CD4-positive, alpha-beta T cell treated with Interleukin-12 subunit alpha and Interleukin-12 subunit beta, for 1 hour (primary cell): ENCODE results near the gene LOXL3.

Source experiments
- DNase-seq: peaks from one replicate; pipeline ENCODE4 v3.0.0-alpha.2; 2020

Gene LOXL3, protein sequence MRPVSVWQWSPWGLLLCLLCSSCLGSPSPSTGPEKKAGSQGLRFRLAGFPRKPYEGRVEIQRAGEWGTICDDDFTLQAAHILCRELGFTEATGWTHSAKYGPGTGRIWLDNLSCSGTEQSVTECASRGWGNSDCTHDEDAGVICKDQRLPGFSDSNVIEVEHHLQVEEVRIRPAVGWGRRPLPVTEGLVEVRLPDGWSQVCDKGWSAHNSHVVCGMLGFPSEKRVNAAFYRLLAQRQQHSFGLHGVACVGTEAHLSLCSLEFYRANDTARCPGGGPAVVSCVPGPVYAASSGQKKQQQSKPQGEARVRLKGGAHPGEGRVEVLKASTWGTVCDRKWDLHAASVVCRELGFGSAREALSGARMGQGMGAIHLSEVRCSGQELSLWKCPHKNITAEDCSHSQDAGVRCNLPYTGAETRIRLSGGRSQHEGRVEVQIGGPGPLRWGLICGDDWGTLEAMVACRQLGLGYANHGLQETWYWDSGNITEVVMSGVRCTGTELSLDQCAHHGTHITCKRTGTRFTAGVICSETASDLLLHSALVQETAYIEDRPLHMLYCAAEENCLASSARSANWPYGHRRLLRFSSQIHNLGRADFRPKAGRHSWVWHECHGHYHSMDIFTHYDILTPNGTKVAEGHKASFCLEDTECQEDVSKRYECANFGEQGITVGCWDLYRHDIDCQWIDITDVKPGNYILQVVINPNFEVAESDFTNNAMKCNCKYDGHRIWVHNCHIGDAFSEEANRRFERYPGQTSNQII

GRCh38 chr2:74553892-74554819 is at the start of gene LOXL3, which contains the start of gene DOK1:
LOXL3 (minus strand) TSS chr2:74553942; CDS start chr2:74552634, 1,308 bp downstream.
DOK1 (plus strand) TSS chr2:74554720; CDS start chr2:74554755, 35 bp downstream.
- peak; percentile 86 for DNase-seq

DNA sequence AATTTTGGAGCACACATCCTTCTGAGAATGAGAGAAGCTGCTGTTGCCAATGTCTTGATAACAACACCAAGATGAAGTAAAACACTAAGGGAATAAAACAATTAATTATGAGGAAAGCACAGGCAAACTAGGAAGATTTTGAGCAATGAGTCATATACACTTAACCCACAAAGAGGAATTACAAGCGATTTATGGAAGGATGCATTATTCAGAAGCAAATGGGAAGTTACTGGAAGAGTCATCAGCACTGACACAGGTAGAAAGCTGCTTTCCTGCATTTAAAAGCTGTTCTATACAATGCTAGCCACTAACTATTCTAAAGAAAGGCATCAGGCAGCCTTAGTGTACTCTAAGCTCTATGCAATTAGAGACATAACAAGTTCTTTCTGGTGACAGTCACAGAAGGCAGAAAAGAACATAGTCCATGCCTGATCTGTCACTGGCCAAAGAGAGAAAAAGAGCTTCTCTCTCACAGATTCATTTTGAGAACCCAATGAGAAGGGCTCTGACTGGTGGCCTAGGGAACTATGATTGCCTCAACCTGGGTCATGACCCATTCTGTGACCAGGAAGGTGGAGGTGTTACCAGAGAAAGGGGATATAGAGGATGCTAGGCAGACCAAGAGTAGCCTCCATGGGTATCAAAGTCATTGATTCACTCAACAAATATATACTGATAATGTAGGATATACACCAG is 49.0 kb upstream of the LOXL3 start:
- DNase-seq = no peak

DNA sequence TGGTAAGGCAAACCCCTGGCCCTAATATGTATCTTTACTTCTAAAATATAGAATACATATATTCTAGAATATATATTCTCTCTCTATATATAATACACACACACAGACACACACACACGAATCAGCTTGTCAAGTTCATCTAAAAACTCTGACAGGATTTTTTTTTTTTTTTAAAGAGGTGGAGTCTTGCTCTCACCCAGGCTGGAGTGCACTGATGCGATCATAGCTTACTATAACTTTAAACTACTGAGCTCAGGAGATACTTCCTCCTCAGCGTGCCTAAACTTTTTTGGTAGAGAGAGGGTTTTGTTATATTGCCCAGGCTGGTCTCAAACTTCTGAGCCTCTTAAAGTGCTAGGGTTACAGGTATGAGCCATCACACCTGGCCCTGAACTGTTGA is 45.9 kb upstream of the LOXL3 start:
- DNase-seq = no peak

GRCh38 chr2:74597410-74597809 is 43.7 kb upstream of the LOXL3 start:
- DNase-seq = no peak

- no peak for DNase-seq
Observed at GRCh38 chr2:74596584-74596983, 42.8 kb upstream of the LOXL3 start.

DNA sequence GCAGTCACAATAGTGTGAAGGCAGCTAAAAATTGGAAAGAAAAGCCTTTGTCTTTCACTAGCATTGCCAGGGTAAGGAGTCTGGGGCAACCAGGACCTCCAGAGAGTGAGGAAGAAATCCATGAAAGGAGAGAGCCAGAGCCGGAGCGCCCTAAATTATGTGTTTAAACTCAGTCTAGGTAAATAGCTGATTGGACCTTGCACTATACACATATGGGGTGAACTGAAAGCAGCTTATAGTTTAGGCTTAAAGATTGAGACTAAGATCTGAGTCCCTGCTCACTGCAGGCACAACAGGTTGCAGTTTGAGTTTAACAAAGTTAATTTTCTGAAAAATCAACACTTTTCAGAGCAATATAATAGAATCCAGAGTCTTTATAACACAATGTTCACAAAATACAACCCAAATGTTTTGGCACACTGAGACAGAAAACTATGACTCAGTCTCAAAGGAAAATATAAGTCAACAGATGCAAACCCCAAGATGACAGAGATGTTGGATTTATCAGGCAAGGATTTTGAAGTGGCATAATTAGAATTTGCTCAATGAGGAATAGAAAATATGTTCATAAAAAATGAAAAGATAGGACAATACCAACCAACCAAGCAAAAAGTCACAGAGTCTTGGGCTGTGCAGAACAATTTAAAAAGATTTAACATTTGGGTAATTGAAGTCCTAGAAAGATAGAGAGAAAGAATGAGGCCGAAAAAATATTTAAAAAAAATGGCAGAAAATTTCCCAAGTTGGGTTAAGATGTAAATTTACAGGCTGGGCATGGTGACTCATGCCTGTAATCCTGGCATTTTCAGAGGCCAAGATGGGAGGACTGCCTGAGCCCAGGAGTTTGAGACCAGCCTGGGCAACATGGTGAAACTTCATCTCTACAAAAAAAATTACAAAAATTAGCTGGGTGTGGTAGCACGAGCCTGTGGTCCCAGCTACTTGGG is 40.4 kb upstream of the LOXL3 start:
- DNase-seq = no peak

GRCh38 chr2:74588664-74589063 is 34.9 kb upstream of the LOXL3 start:
- no peak for DNase-seq

DNA sequence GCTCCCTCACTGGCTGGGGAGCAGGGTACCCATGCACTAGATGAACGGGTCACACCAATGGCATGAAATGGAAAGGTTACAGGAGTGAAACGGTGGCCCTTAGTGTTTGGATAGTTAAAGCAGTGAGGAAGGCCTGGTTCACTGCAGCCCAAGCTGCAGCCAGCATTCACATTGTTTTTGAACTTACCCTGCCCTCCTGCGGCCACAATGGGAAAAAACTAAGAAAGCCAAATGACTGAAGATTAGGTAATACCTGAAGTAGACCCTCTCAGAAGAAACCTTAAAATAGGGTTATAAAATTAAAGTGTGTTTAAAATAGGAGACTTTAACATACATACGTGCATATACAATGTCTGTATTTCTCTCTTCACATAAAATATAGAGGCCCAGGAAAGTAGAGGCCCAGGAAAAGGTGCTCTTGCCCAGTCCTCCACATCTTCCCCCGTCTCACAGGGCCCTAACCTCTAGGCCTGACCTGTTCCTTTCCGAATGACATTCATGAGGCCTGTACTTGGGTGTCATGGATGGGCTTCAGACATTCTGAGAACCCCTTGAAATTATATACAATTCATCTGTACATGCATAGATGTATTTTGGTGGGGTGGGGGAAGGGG is 34.0 kb upstream of the LOXL3 start:
- DNase-seq = peak; percentile 74

- DNase-seq = no peak
Observed at GRCh38 chr2:74585406-74586185, 31.9 kb upstream of the LOXL3 start.

DNA sequence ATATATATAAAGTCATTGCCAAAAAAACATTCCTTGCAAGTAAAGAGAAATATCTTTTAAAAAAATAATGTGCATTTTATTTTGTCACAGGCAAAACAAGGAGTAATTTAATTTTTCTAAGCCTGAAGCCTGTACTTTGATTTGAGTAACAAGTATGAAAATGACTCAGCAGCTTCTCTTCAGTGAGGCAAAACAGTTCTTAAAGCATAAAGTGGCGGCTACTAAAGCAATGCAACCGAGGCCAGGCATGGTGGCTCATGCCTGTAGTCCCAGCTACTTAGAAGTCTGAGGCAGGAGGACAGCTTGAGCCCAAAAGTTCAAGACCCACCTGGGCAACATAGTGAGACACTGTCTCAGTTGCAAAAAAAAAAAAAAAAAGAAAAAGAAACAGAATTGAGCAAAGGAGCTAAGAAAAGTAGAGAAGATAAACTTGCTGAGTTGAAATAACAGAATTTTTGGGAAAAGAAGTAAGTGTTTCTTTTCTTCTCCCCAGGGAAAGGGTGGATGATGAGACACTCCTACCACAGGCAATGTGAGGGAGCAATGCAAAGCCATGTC is 30.4 kb upstream of the LOXL3 start:
- no peak for DNase-seq

DNA sequence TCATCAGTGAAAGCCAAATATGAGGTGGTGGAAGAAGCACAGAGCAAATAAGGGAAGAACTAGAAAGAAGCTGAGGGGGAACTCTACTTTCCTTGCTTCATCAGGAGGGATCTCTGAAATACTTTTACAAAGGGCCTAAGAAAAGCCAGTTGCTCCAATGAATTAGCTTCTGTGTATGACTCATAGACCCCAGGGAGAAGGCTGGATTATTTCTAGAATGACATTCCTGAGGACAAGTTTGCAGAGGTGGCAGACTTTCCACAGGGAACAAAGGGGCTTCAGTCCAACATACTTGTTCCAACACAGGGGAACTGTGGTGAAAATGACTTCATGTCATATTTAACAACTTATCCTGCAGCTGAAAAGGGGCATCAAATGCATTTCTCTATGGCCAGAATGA is 29.8 kb upstream of the LOXL3 start:
- DNase-seq = no peak

GRCh38 chr2:74582184-74582583 is 28.4 kb upstream of the LOXL3 start:
- DNase-seq = no peak

- DNase-seq = no peak
Observed at GRCh38 chr2:74581463-74581862, 27.7 kb upstream of the LOXL3 start.

DNA sequence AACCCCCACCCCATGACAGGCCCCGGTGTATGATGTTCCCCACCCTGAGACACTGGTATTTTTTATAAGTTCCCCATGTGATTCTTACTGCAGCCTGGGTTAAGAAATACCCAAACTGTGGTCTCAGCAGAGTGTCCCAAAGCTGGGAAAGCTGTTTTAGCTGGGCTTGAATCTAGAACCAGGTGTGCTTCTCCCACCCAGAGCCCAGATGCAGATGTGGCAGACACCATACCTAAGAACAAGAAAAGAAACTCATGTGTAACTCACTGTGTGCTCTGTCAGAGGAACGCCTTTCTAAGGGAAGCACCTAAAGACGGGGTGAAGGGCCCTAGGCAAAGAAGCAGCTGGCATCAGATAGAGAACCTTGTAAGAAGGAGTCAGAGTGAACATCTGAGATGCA is 24.7 kb upstream of the LOXL3 start:
- no peak for DNase-seq

GRCh38 chr2:74577448-74577847 is 23.7 kb upstream of the LOXL3 start:
- no peak for DNase-seq

DNA sequence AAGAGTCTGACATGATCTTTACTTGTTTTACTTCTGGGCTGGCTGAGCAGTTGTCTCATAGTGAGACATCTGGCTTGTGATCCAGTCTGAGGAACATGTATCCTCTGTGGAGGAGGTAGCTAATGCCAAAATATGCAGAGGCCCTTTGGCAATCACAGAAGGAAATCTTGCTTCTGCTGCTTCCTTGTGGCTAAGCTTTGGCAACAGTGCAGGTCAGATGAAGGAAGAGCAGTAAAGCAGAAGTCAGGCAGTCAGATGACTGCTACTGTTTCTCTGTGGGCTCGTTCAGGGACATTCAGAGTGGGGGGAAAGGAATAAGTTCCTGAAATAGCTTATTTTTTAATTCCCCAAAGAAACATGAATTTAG is 23.1 kb upstream of the LOXL3 start:
- DNase-seq = no peak

- no peak for DNase-seq
Observed at GRCh38 chr2:74576211-74576862, 22.6 kb upstream of the LOXL3 start.

DNA sequence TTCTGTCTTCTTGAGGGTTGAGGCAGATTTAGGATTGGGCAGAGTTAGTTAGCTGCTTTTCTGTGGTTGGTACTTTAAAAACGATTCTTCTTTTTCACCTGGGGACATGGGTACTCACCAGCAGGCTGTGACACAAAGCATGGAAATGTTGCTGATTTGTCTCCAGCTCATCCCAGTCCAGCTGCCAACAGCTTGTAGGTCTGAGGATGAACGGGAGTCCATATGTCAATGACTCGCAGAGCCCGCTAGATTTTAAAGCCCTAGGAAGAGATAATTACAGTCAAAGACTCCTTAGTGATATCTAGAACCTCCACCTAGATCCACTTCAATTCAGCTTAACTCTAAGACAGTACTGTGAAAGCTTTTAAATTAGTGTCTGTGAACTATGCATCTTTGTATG is 21.6 kb upstream of the LOXL3 start:
- no peak for DNase-seq
